Activated CD4-positive, CD25-positive, alpha-beta regulatory T cell treated with anti-CD3 and anti-CD28 coated beads, Interleukin-2, amount 50 U/mL, for 72 hours (primary cell): ENCODE results near the gene DNAH8.

Experiments used
- DNase-seq: peaks from one replicate; pipeline ENCODE4 v3.0.0; 2021

The DNAH8 gene

GRCh38 chr6:38701551-38701950 is 13.6 kb upstream of the DNAH8 start:
- DNase-seq, result no peak

- peak; percentile 91 for DNase-seq
Measured at GRCh38 chr6:38702558-38703397, 12.3 kb upstream of the DNAH8 start, which contains the start of gene GLO1. Gene GLO1, minus strand, starts transcription at chr6:38703145. Its CDS starts 91 bp downstream, at chr6:38703054.

DNA sequence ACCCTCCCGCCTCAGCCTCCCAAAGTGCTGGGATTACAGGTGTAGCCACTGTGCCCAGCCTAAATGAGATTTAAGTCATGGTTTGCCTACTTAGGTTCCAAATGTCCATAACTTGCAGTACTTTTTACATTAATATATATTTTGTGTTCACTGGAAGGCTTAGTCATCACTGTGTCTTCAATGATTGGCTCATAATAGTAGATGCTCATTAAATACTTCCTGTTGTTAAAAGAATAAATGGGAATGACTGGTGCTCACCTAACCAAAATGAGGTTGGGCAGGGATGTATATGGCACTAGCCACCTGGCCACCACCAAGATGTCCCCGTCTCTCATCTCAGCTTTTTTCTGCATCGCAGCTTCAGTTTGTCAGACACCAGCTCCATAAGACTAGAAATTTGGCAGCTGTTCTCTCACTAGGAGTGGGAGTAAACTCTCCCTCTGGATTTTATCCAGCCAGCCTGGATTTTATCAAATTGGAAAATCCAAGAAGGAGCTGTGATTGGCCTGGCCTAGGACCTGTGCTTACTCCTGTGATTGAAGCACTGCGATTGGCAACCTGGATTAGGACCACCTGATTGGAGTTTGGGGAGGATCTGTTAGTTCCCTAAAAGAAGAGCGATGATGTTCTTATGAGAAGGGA is 11.0 kb upstream of the DNAH8 start:
- no peak for DNase-seq

DNA sequence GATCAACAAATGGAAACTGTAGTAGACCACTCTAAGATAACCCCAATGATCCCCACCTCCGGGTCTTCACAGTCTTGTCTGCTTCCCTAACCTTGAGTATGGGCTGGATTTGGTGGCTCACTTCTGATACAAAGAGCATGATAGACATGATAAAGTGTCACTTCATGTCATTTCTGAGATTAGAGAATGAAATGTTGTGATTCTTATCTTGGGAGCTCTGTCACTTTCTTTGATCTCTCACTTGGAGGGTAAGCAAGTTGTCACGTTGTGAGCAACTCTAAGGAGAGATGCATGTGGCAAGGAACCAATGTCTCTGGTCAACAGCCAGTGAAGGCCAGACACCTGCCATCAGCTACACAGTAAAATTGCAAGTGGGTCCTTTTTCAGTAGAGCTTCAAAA is 9.2 kb upstream of the DNAH8 start:
- no peak for DNase-seq

DNA sequence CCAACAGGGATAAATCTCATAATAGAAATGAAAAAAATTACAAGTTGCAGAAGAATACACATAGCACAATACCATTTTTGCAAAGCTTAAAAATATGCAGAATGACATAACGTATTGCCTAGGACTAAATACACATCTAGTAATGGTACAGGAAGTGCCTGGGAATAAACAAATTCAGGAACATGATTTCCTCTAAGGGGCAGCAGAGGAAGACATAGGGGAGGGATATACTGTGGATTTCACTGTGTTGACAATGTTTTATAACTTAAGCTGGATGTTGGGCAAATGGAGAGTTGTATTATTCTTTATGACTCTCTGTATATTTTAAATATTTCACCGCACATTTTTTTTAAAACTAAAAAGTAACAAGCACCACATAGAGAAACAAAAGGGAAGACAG is 6.6 kb upstream of the DNAH8 start:
- DNase-seq, result no peak

- peak; percentile 40 for DNase-seq
Measured at GRCh38 chr6:38713812-38714211, 1.3 kb upstream of the DNAH8 start.

- DNase-seq, result no peak
Measured at GRCh38 chr6:38714239-38715015, 684 bp upstream of the DNAH8 start.

DNA sequence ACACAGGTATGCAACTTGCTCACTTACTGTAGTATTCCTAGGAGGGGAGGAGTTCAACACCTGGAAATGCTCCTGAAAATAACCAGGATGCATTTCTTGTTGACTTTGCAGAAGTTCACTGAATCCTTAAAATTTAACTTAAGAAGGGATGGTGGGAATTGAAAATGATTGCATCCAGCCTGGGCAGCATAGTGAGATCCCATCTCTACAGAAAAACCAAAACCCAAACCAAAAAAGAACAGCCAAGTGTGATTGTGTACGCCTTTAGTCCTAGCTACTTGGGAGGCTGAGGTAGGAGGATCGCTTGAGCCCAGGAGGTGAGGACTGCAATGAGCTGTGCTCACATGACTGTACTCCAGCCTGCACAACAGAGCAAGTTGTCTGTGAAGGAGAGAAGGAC is 1.7 kb downstream of the DNAH8 start:
- DNase-seq, result no peak

- DNase-seq, result no peak
Measured at GRCh38 chr6:38719358-38719757, 4.2 kb downstream of the DNAH8 start.

DNA sequence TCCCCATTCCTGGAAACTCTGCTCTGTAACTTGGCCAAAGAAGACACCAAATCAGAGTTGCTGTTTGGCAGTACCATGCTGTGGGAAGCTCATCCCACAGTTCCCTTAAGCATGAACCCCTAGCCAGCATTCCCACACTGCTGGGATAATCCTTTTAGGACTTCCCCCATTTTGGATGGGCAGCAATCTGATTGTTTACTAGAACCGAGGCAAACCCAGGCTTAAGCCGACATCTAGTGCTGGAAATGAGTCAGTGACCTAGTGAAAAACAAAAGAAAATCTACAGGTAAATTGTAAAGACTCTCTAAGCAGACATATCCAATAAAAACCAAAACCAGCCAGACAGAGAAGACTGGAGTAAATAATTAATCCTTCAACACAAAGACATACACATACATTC is 5.2 kb downstream of the DNAH8 start:
- DNase-seq, result no peak

DNA sequence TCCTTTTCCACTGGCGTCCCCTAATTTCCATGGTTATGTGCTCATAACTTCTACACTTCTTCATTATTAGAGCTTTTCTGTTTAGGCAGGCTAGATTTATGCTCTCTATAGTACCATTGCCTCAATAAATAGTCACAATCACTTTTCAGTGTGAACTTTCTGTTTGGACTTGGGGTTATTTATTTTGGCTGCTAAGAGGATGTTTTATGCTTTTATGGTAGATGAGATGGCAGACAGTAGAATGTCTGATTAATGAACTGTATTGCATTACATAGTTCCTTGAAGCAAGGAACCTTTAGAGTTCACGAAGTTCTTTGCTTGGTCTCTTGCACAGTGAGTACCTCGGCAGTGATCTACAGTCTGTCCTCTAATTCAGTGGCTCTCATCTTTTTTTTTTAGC is 6.9 kb downstream of the DNAH8 start:
- DNase-seq, result no peak

DNA sequence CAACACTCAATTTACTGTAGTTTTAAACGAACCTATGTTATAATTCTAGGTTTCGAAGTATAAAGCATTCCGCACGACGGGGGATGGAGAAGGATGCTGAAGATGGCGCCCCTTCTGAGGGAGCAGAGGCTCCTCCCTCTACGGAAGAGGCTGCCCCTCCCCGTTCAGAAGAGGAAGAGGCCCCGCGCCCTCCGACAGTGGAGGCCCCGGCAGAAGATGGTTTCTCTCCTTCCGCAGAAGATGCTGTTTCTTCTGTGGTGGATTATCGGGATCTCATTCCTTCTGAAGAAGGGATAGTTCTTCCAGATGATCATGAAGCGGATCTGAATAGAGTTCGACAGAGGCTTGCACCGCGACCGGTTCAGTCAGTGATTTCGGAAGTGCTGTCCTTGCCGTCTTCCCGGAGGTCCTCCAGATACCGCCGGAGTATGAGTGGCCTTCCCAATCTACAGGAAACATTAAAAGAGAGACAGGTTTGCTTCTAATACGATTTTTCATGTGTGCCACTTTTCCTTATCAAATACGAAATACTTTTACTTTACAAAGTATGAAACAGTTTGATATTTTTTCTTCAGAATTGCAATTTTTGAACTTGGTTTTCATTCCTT is 7.7 kb downstream of the DNAH8 start:
- no peak for DNase-seq

GRCh38 chr6:38723783-38724182 is 8.7 kb downstream of the DNAH8 start:
- no peak for DNase-seq

GRCh38 chr6:38724343-38724742 is 9.2 kb downstream of the DNAH8 start:
- DNase-seq, result no peak

- DNase-seq, result no peak
Measured at GRCh38 chr6:38725414-38726183, 10.5 kb downstream of the DNAH8 start.

GRCh38 chr6:38728203-38728602 is 13.1 kb downstream of the DNAH8 start:
- no peak for DNase-seq

GRCh38 chr6:38730140-38730862 is 15.2 kb downstream of the DNAH8 start:
- DNase-seq, result no peak

DNA sequence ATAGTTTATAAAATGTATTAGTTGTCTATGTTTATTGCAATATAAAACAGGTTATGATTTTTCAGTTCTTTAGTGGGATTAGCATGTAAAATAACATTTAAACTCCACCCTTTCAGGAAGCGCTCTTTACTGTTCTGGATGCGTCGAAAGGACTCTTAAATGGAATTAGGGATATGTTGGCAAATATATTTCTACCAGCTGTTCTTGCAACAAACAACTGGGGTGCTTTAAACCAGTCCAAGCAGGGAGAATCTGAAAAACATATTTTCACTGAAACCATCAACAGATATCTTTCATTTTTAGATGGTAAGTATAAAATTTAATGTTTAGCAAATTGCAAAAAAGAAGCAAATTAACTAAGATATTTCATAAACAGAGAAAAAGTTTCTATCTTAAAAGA is 21.8 kb downstream of the DNAH8 start:
- DNase-seq, result no peak

GRCh38 chr6:38738261-38738660 is 23.1 kb downstream of the DNAH8 start:
- no peak for DNase-seq

- DNase-seq, result no peak
Measured at GRCh38 chr6:38739532-38739931, 24.4 kb downstream of the DNAH8 start.

GRCh38 chr6:38749473-38749872 is 34.4 kb downstream of the DNAH8 start:
- DNase-seq, result no peak
